Esophagus (tissue), 2 donors: ENCODE data around the gene LTK. TPM values are rescaled to one million over a fixed set of nuclear protein-coding genes. Genes with fewer than 3 reads are reported as not detected.
A peak's percentile ranks its signal among the peaks of the same experiment; 100 is the strongest.

ENCODE experiments used
- H3K27ac ChIP-seq, 2 donors: one replicate each; pipeline ENCODE4 v1.5.1; 2013; ENCODE audit warnings: low read depth in 2 of 2, mild to moderate bottlenecking in 2 of 2, inconsistent platforms in 1 of 2, low read length in 1 of 2, moderate library complexity in 1 of 2
- H3K27me3 ChIP-seq, 2 donors: one replicate each; pipeline ENCODE4 v1.6.1; 2013; ENCODE audit warnings: low read length in 2 of 2, control low read depth in 1 of 2, mild to moderate bottlenecking in 1 of 2; ENCODE audit not compliant: insufficient read depth in 2 of 2, control insufficient read depth in 1 of 2
- H3K36me3 ChIP-seq, 2 donors: one replicate each; pipeline ENCODE4 v1.6.1; 2013; ENCODE audit warnings: low read length in 1 of 2; ENCODE audit not compliant: control insufficient read depth in 2 of 2, insufficient read depth in 2 of 2
- H3K4me1 ChIP-seq, 2 donors: one replicate each; pipeline ENCODE4 v1.6.1; 2013; ENCODE audit warnings: low read length in 1 of 2; ENCODE audit not compliant: control insufficient read depth in 2 of 2, insufficient read depth in 2 of 2
- H3K4me3 ChIP-seq, 2 donors: one replicate each; pipeline ENCODE4 v1.5.1; 2013; ENCODE audit warnings: low read length in 2 of 2, mild to moderate bottlenecking in 2 of 2, low read depth in 1 of 2, moderate library complexity in 1 of 2
- H3K9me3 ChIP-seq, 2 donors: one replicate each; pipeline ENCODE4 v1.6.1; 2013; ENCODE audit warnings: mild to moderate bottlenecking in 2 of 2, low read depth in 1 of 2, low read length in 1 of 2, moderate library complexity in 1 of 2; ENCODE audit not compliant: control insufficient read depth in 2 of 2, insufficient read depth in 1 of 2
- WGBS, 2 donors: extraction: QIAGEN DNeasy Blood & Tissue Kit; methylation state at CpG; one replicate each; pipeline ENCODE4 v1.1.7; 2013; 5-methylcytosine and 5-hydroxymethylcytosine counted together
- polyA plus RNA-seq, 2 donors: library from polyadenylated mRNA; stranded (reverse); fragments of 200-250 nt; gene quantifications; one replicate each; pipeline ENCODE4 v1.2.3, GENCODE V29; 2013
- donor health status: healthy with polysubstance abuse.
- donor health status: Bipolar disorder and iron deficiency.

Gene LTK
- polyA plus RNA-seq, 2 donors = 0.26 to 0.31 TPM

DNA sequence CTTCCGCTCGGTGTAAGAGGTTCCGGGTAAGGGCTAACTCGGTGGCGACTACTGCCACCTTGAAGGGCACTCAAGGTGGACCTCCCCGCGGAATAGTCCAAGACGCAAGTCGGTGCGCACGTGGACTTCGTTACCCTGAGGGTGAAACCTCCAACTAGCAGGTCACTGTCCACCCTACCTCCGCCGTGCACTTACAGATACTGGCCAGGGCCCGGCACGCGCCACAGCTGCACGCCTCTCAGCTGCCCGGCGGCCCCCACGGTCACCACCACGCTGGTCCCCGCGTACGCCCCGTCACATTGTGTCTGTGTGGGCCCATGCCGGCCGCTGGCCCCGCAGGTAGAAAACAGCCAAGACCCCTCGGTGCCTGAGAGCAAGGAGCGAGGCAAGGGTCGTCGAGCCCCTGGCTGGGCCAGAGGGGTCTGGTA is 1.1 kb downstream of the LTK start:
- Histone ChIP-seq H3K27ac (no peak overlapping the region), H3K4me3 (peak overlapping the region in 1 of 2 donors; percentile 38), H3K27me3 (peaks cover 0 to 10% of the 10 kb centered on the region in 2 donors), H3K36me3 (peaks cover 0 to 4% of the 10 kb centered on the region in 2 donors), H3K9me3 (peaks cover 0 to 4% of the 10 kb centered on the region in 2 donors), H3K4me1 (peaks cover 18% of the 10 kb centered on the region in 2 donors)
- 7 to 9% methylated on average over 33 of the region's 33 CpGs for WGBS, 2 donors

GRCh38 chr15:41511899-41512369 is 1.7 kb downstream of the LTK start:
- Histone ChIP-seq H3K4me3 (peak overlapping the region; percentile 13 to 38), H3K27ac (no peak overlapping the region), H3K36me3 (no peaks in the 10 kb centered on the region)

DNA sequence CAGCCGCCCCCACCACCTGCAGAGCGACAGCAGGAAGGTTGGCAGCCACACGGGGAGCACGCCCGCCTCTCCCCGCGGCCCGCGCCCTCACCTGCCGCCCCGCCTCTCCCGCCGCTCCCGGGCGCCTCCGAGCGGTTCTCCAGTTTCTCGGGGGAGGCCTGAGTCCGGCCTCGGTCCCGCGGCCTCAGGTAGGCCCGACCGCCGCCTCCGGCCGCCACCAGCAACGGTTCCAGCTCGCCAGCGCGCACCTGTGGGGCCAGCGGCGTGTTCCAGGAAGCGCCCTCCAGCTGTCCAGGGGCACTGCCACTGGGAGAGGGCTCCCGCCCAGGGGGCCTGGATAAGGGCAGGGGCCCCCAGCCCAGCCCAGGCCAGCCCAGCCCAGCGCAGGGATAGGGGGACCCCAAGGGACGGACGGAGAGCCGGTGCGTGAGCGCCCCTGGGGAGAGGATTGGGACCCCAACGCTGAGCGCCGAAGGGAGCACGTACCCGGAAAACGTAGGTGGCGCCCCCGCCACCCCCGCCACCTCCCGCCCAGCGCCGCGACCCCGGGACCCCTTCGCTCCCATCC is 2.2 kb downstream of the LTK start:
- Histone ChIP-seq H3K27ac (no peak overlapping the region), H3K27me3 (peaks cover 0 to 10% of the 10 kb centered on the region in 2 donors), H3K4me1 (peaks cover 18% of the 10 kb centered on the region in 2 donors), H3K4me3 (peak overlapping the region; percentile 10 to 38), H3K36me3 (no peaks in the 10 kb centered on the region), H3K9me3 (peaks cover 0 to 4% of the 10 kb centered on the region in 2 donors)
- 9 to 14% methylated on average over 28 to 56 of the region's 56 CpGs for WGBS, 2 donors

More at GRCh38 chr15:41511899-41512369, 1.7 kb downstream of the LTK start:
- H3K27me3 ChIP-seq = peaks cover 0 to 10% of the 10 kb centered on the region in 2 donors
- WGBS, 2 donors = 1% methylated on average over 40 to 49 of the region's 49 CpGs
- H3K9me3 ChIP-seq = peaks cover 0 to 4% of the 10 kb centered on the region in 2 donors
- H3K4me1 ChIP-seq = peaks cover 18% of the 10 kb centered on the region in 2 donors

DNA sequence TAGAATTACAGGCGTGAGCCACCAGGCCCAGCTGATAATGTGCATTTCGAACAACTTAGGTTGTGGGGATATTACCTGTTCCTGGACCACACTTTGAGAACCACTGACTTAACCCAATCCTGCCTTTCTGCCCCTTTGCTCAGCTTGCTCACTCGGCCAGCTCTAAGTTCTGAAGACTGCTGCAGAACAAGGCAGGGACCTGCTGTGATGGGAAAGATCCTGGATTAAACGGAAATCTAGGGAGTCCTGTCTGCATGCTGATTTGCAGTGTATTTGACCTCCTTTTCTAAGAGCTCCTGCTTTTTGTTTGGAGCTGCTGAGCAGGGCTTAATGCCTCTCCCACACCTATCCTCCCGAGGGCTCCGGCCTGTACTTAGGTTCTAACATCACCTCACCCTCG is 2.9 kb downstream of the LTK start:
- Histone ChIP-seq H3K4me1 (peaks cover 18% of the 10 kb centered on the region in 2 donors), H3K9me3 (peaks cover 0 to 4% of the 10 kb centered on the region in 2 donors), H3K27me3 (peaks cover 0 to 10% of the 10 kb centered on the region in 2 donors), H3K27ac (no peak overlapping the region), H3K36me3 (no peaks in the 10 kb centered on the region), H3K4me3 (peak overlapping the region in 1 of 2 donors; percentile 38)
- WGBS, 2 donors = 70 to 72% methylated on average over 7 of the region's 7 CpGs

GRCh38 chr15:41507820-41508290 is 5.8 kb downstream of the LTK start:
- Histone ChIP-seq H3K36me3 (no peaks in the 10 kb centered on the region), H3K9me3 (peaks cover 0 to 4% of the 10 kb centered on the region in 2 donors), H3K4me1 (peaks cover 9 to 13% of the 10 kb centered on the region in 2 donors), H3K27me3 (peaks cover 0 to 13% of the 10 kb centered on the region in 2 donors), H3K4me3 (no peak overlapping the region), H3K27ac (no peak overlapping the region)
- 45 to 48% methylated on average over 7 of the region's 7 CpGs for WGBS, 2 donors

DNA sequence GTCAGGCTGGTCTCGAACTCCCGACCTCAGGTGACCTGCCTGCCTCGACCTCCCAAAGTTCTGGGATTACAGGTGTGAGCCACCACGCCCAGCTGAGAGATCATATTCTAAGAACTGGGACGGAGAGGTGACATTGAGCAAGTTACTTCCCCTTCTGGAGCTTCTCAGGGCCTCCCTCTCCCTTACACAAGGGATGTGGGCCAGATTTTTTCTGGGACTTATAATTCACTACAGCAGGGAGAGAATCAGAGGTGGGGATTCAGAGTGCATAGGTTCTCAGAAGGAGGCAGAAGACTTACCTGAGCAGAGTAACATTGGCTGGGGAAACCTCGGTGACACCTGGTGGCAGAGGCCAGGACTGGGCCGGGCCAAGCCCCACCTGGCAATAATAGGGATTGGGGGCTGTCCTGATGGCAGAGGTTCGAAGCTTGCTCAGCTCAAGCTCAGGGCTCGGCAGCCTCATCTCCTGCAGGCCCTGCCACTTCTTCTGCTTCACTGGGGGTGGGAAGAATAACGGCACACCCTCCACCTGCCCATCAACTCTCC is 6.8 kb downstream of the LTK start:
- no peak overlapping the region for H3K27ac ChIP-seq
- no peaks in the 10 kb centered on the region for H3K9me3 ChIP-seq
- peaks cover 5 to 15% of the 10 kb centered on the region in 2 donors for H3K4me1 ChIP-seq
- no peaks in the 10 kb centered on the region for H3K36me3 ChIP-seq
- H3K4me3 ChIP-seq = no peak overlapping the region
- 72 to 73% methylated on average over 10 of the region's 10 CpGs for WGBS, 2 donors
- peaks cover 0 to 11% of the 10 kb centered on the region in 2 donors for H3K27me3 ChIP-seq

- Histone ChIP-seq H3K27me3 (peaks cover 0 to 10% of the 10 kb centered on the region in 2 donors), H3K4me1 (peaks cover 6 to 19% of the 10 kb centered on the region in 2 donors), H3K4me3 (no peak overlapping the region), H3K36me3 (no peaks in the 10 kb centered on the region), H3K9me3 (peaks cover 0 to 1% of the 10 kb centered on the region in 2 donors), H3K27ac (no peak overlapping the region)
- 88 to 91% methylated on average over 4 of the region's 4 CpGs for WGBS, 2 donors
These were observed 7.9 kb downstream of the LTK start for GRCh38 chr15:41505776-41506175.

- H3K36me3 ChIP-seq = no peaks in the 10 kb centered on the region
- no peak overlapping the region for H3K27ac ChIP-seq
- peaks cover 0 to 1% of the 10 kb centered on the region in 2 donors for H3K9me3 ChIP-seq
- H3K4me1 ChIP-seq = peaks cover 6 to 19% of the 10 kb centered on the region in 2 donors
- WGBS, 2 donors = 91 to 93% methylated on average over 13 of the region's 13 CpGs
- H3K4me3 ChIP-seq = no peak overlapping the region
- H3K27me3 ChIP-seq = peaks cover 0 to 9% of the 10 kb centered on the region in 2 donors
These were observed 8.7 kb downstream of the LTK start for GRCh38 chr15:41504751-41505492.

GRCh38 chr15:41503669-41504010 is 10.0 kb downstream of the LTK start:
- H3K27ac ChIP-seq = no peak overlapping the region
- 48 to 64% methylated on average over 5 of the region's 5 CpGs for WGBS, 2 donors
- no peak overlapping the region for H3K4me3 ChIP-seq
- peaks cover 0 to 9% of the 10 kb centered on the region in 2 donors for H3K27me3 ChIP-seq
- no peaks in the 10 kb centered on the region for H3K36me3 ChIP-seq
- H3K4me1 ChIP-seq = peaks cover 6 to 19% of the 10 kb centered on the region in 2 donors
- H3K9me3 ChIP-seq = peaks cover 0 to 1% of the 10 kb centered on the region in 2 donors
